GM12864 (cell line): ENCODE measurements around the gene PGBD1.

Experiments used
- DNase-seq: peaks from one replicate; pipeline ENCODE4 v3.0.0-alpha.2; 2011; ENCODE audit warnings: low read depth
- H3K4me3 ChIP-seq: 2 replicates; pipeline ENCODE4 v1.5.1; 2011; ENCODE audit warnings: mild to moderate bottlenecking, low read depth, low read length, control low read depth
- TF ChIP-seq, protein P1 (sequence below): IDR thresholded peaks from 2 replicates; pipeline ENCODE4 v1.5.1; 2011; ENCODE audit warnings: low read depth, mild to moderate bottlenecking, moderate library complexity, low read length, control low read depth, inconsistent platforms; ENCODE audit errors: missing control alignments

Gene PGBD1

DNA sequence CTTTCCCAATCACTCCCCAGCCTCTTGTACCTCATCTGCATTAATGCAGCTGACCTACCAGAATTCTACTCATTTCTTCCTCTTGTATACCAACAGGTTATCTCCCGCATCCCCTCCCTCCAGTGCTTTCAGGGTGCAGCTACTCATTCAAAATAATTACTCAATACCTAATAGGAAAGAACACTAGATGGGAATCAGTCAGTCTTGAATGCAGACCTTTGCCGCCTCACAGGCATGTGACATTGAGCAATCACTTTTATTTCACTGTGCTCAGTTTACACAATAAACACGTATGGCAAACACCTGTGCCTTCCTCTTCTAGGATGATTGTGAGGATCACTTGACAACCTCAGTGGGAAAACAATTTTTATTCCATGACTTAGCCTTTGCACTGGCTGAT lies 41.3 kb downstream of the PGBD1 start:
- TF ChIP-seq, protein P1, sequence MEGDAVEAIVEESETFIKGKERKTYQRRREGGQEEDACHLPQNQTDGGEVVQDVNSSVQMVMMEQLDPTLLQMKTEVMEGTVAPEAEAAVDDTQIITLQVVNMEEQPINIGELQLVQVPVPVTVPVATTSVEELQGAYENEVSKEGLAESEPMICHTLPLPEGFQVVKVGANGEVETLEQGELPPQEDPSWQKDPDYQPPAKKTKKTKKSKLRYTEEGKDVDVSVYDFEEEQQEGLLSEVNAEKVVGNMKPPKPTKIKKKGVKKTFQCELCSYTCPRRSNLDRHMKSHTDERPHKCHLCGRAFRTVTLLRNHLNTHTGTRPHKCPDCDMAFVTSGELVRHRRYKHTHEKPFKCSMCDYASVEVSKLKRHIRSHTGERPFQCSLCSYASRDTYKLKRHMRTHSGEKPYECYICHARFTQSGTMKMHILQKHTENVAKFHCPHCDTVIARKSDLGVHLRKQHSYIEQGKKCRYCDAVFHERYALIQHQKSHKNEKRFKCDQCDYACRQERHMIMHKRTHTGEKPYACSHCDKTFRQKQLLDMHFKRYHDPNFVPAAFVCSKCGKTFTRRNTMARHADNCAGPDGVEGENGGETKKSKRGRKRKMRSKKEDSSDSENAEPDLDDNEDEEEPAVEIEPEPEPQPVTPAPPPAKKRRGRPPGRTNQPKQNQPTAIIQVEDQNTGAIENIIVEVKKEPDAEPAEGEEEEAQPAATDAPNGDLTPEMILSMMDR: no peak
- no peak overlapping the region for H3K4me3 ChIP-seq
- no peak for DNase-seq

DNA sequence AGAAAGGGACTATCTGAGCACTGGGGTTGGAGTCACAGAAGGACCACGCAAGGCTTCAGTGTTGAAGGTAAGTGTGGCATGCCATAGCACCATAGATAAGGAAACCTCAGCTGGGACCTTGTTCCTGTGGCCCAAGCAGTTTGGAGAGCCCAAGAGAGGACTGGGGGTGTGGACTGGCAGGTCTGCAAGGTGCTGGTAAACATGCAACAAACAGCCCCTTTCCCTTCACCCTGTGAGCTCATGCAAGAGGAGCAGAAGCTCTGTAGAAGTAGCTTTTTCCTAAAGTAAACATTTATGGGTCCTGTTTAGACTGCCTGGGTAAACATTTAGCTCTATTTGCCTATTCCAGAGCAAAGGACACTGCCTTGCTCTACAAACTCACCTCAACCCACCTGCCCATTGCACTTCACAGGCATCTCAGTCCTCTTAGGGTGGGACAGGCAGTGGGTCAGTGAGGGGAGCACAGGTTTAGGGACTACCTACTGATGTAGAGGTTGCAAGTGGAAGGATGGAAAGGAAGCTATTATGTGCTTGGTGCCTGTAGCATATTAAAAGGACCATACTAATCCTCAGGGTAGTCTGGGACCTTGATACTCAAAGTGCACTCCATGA lies 42.5 kb downstream of the PGBD1 start:
- H3K4me3 ChIP-seq: no peak overlapping the region
- no peak for DNase-seq
- TF ChIP-seq, protein P1: no peak

DNA sequence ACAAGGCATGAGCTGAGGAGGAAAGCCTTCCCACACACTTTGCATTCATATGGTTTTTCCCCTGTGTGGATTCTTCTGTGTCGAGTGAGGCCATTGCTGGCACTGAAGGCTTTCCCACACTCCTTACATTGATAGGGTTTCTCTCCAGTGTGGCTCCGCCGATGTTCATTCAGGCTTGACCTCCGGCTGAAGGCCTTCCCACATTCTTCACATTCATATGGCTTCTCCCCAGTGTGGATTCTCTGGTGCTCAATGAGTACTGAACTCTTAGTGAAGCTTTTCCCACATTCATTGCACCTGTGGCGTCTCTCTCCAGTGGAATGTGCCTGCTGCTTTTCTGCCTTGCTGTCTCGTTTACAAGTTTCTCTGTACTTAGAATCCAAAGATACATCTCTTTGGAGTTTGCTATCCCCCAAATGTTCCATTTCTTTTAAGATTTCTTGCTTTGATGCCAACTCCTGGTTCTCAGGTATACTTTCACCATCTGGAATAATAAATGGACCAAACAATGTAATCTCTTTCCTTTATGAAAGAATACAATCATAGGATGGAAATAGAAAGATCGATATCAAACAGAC lies 45.1 kb downstream of the PGBD1 start:
- H3K4me3 ChIP-seq: no peak overlapping the region
- TF ChIP-seq, protein P1: no peak
- no peak for DNase-seq

DNA sequence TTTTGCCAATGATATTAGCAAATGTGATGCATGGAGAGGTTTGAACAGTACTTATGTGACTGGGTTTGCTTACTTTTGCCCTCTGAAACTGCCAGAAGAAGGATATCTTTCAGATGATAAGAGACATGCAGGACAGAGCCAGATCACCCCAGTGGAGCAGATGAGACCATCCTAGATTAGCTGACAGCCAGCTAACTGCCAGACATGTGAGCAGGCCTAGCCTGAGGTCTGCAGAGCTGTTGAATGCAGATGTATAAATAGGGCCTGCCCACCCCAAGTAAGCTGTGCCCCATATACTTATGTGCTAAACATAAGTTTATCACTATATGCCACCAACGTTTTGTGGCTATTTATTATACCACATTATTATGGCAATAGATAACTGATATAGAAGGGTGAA lies 48.7 kb downstream of the PGBD1 start:
- no peak for DNase-seq
- TF ChIP-seq, protein P1: no peak
- no peak overlapping the region for H3K4me3 ChIP-seq

DNA sequence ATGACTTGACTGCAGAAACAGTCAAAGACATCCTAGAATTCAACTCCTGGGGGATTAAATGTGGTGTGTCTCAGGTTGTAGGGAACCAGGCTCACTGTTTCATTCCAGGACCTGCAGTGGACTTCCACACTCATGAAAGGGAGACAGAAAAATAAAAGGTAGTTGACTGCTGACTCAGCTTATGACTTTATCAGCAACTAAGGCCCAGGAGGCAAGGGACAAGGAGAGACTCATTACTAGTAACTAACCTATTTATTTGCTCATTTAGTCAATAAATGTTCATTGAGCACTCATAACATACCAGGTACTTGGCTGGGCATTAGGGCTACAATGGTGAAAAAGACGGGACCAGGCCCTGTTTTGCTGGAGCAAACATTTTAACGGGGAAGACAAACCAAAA lies 51.7 kb downstream of the PGBD1 start:
- DNase-seq: no peak
- TF ChIP-seq, protein P1: no peak
- H3K4me3 ChIP-seq: no peak overlapping the region

DNA sequence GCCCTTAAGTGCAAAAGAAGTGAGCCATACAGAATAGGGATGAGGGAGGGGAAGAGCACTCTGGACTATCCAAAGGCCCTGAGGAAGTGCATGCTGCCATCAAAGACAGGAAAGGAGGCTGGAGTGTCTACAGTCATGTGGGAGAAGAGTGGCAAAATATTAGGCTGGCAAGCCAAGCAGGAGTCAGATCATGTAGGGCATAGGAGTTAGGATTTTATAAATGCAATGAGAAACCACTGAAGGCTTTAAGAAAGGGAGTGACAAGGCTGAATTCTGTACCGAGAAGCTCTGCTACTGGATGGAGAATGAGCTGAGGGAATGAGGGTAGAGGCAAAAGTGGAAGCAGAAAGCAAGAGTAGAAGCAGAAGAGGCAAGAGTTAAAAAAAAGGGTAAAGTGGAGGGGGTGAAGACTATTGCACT lies 52.2 kb downstream of the PGBD1 start:
- TF ChIP-seq, protein P1: no peak
- H3K4me3 ChIP-seq: no peak overlapping the region
- no peak for DNase-seq
